ENCODE results near the gene TFCP2L1.

DNA sequence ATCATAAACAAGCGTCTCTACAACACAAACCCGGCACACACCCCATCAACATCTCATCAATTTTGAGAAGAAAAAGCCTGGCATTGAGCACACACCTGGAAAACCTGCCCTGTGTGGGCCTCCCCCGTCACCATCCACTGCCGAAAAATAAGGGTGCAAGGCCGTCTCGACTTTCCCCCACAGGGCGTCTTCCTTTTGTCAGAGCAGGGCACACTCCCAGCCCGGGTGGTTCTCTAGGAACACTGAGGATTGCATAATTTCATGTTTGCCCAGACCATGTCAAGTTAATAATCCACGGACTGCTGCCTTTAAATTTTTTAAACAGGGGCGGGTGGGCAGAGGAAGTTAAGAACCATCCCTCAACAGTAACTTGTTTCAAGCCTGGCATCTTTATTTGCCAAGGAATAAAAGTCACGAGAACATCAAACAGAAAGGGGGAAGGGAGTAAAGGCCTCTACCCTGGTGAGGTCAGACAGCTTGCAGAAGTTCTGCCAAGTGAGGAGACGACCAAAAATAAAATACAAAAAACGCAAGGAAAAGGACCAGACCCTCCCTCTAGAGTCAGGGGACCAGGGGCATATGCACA lies 2.1 kb downstream of the TFCP2L1 start:
- TF ChIP-seq, protein P1, sequence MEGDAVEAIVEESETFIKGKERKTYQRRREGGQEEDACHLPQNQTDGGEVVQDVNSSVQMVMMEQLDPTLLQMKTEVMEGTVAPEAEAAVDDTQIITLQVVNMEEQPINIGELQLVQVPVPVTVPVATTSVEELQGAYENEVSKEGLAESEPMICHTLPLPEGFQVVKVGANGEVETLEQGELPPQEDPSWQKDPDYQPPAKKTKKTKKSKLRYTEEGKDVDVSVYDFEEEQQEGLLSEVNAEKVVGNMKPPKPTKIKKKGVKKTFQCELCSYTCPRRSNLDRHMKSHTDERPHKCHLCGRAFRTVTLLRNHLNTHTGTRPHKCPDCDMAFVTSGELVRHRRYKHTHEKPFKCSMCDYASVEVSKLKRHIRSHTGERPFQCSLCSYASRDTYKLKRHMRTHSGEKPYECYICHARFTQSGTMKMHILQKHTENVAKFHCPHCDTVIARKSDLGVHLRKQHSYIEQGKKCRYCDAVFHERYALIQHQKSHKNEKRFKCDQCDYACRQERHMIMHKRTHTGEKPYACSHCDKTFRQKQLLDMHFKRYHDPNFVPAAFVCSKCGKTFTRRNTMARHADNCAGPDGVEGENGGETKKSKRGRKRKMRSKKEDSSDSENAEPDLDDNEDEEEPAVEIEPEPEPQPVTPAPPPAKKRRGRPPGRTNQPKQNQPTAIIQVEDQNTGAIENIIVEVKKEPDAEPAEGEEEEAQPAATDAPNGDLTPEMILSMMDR (IDR thresholded peaks at IDR 0.05; ENCODE audit: extremely low read depth in 1 of 2, insufficient read depth in 1 of 2, low read depth in 1 of 2, low read length in 2 of 2): no peak
- TF ChIP-seq POLR2AphosphoS5 (IDR thresholded peaks at IDR 0.05; ENCODE audit: insufficient read depth, low read depth, low read length): no peak
- no peak for TF ChIP-seq POLR2A (IDR thresholded peaks at IDR 0.05; ENCODE audit: low read depth, low read length)

Data from endothelial cell of umbilical vein (primary cell).